Stimulated activated CD4-positive, alpha-beta T cell treated with anti-CD3 and anti-CD28 coated beads, Interleukin-12 subunit alpha, Interleukin-12 subunit beta, amount 100 ng/mL, for 48 hours (primary cell): ENCODE data around the gene DMXL1.
"Not testable (repeated sequence)": the region's sequence is repeated elsewhere in the genome, so short reads cannot be mapped to it uniquely, and the experiment has no call there.

ENCODE experiments used
- DNase-seq, 3 donors: peaks; one replicate each; pipeline ENCODE4 v3.0.0-alpha.2; 2020; ENCODE audit warnings: low read depth in 2 of 3, low spot score in 1 of 3

DMXL1 gene

GRCh38 chr5:119067450-119067849 is 3.4 kb upstream of the DMXL1 start:
- DNase-seq: no peak

- DNase-seq: peak in 1 of 3 donors; percentile 71
Observed at GRCh38 chr5:119070578-119070827, 384 bp upstream of the DMXL1 start.

- no peak for DNase-seq
Observed at GRCh38 chr5:119071561-119071995, 691 bp downstream of the DMXL1 start.

- no peak for DNase-seq
Observed at GRCh38 chr5:119072496-119072895, 1.6 kb downstream of the DMXL1 start.

GRCh38 chr5:119073746-119074337 is 3.0 kb downstream of the DMXL1 start:
- DNase-seq: not testable (repeated sequence)

GRCh38 chr5:119074419-119074818 is 3.5 kb downstream of the DMXL1 start:
- DNase-seq: no peak

GRCh38 chr5:119075269-119075668 is 4.4 kb downstream of the DMXL1 start:
- DNase-seq: not testable (repeated sequence)

- DNase-seq: no peak
Observed at GRCh38 chr5:119076080-119076479, 5.2 kb downstream of the DMXL1 start.

- no peak for DNase-seq
Observed at GRCh38 chr5:119077444-119077843, 6.6 kb downstream of the DMXL1 start.

GRCh38 chr5:119078071-119078846 is 7.4 kb downstream of the DMXL1 start:
- DNase-seq: no peak

- DNase-seq: no peak
Observed at GRCh38 chr5:119078861-119079260, 8.0 kb downstream of the DMXL1 start.

GRCh38 chr5:119079318-119079921 is 8.5 kb downstream of the DMXL1 start:
- peak; percentile 24 to 31 (median 30) for DNase-seq

- DNase-seq: no peak
Observed at GRCh38 chr5:119080936-119081335, 10.0 kb downstream of the DMXL1 start.

GRCh38 chr5:119082691-119083090 is 11.8 kb downstream of the DMXL1 start:
- DNase-seq: no peak

- DNase-seq: no peak
Observed at GRCh38 chr5:119083679-119084078, 12.8 kb downstream of the DMXL1 start.

- DNase-seq: no peak
Observed at GRCh38 chr5:119088438-119088837, 17.6 kb downstream of the DMXL1 start.

- DNase-seq: no peak
Observed at GRCh38 chr5:119095611-119096010, 24.7 kb downstream of the DMXL1 start.

GRCh38 chr5:119105971-119106370 is 35.1 kb downstream of the DMXL1 start:
- DNase-seq: no peak

GRCh38 chr5:119112151-119112550 is 41.3 kb downstream of the DMXL1 start:
- no peak for DNase-seq

GRCh38 chr5:119117237-119117636 is 46.4 kb downstream of the DMXL1 start:
- DNase-seq: no peak

GRCh38 chr5:119118000-119118399 is 47.1 kb downstream of the DMXL1 start:
- no peak for DNase-seq

- no peak for DNase-seq
Observed at GRCh38 chr5:119120893-119121292, 50.0 kb downstream of the DMXL1 start.

GRCh38 chr5:119122474-119122873 is 51.6 kb downstream of the DMXL1 start:
- not testable (repeated sequence) for DNase-seq
